GM12872 (cell line): ENCODE measurements around the gene HASPIN.
A peak's percentile ranks its signal among the peaks of the same experiment; 100 is the strongest.

Experiments used
- TF ChIP-seq, protein P1 (sequence below): IDR thresholded peaks from 3 replicates; pipeline ENCODE4 v1.5.1; 2011; ENCODE audit warnings: low read depth, mild to moderate bottlenecking, low read length, moderate library complexity; ENCODE audit not compliant: insufficient read depth

Gene HASPIN

GRCh38 chr17:3723556-3724377 lies at the start of gene HASPIN:
HASPIN (plus strand) TSS chr17:3723903; CDS start chr17:3723936, 33 bp downstream.
- TF ChIP-seq, protein P1, sequence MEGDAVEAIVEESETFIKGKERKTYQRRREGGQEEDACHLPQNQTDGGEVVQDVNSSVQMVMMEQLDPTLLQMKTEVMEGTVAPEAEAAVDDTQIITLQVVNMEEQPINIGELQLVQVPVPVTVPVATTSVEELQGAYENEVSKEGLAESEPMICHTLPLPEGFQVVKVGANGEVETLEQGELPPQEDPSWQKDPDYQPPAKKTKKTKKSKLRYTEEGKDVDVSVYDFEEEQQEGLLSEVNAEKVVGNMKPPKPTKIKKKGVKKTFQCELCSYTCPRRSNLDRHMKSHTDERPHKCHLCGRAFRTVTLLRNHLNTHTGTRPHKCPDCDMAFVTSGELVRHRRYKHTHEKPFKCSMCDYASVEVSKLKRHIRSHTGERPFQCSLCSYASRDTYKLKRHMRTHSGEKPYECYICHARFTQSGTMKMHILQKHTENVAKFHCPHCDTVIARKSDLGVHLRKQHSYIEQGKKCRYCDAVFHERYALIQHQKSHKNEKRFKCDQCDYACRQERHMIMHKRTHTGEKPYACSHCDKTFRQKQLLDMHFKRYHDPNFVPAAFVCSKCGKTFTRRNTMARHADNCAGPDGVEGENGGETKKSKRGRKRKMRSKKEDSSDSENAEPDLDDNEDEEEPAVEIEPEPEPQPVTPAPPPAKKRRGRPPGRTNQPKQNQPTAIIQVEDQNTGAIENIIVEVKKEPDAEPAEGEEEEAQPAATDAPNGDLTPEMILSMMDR: peak; percentile 50; the same call in 1 of the 3 replicates

DNA sequence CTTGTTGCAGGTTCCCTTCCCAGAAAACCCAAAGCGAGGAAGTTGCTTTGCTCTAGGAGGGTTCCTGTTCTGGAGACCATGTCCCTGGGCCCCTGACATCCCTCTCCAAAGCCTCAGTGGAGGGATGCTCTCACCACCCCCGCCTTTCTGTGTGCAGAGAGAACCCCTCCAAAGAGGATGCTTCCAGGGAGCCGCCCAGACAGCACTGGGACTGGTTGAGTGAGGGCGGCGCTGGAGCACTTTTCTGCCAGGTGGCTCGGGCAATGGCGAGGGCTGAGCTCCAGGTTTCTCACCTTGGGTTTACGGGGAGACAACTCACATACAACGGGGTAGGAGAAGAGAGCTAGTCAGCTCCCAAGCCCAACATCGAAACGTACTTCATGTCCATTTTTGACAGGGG lies 47.8 kb upstream of the HASPIN start:
- TF ChIP-seq, protein P1: no peak

GRCh38 chr17:3678095-3678820 lies 45.4 kb upstream of the HASPIN start:
- TF ChIP-seq, protein P1: no peak

- TF ChIP-seq, protein P1: no peak
Measured at GRCh38 chr17:3678821-3679530, 44.7 kb upstream of the HASPIN start.

DNA sequence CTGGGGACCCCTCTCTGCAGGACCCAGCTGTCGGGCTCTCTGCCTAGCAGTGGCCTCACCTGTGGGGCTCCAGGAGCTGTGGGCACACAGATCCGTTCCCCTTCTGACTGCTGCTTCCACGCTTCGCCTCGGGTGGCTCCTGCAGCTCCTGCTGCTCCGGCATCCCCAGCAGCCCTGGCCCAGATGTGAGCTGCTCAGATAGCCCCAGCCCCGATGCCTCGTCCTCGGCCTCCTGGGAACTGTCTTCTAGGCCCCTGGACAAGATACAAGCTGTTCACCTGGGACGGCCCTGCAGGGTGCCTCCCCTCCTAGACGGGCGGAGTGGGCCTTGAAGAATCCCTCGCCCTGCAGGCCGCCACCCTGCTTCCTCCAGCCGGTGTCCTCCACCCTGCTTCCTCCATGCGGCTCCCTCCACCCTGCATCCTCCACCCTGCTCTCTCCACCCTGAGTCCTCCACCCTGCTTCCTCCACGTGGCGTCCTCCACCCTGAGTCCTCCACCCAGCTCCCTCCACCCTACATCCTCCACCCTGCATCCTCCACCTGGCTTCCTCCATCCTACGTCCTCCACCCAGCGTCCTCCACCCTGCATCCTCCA lies 44.1 kb upstream of the HASPIN start:
- TF ChIP-seq, protein P1: no peak

- TF ChIP-seq, protein P1: no peak
Measured at GRCh38 chr17:3681057-3681456, 42.6 kb upstream of the HASPIN start.
